Measurements from ENCODE around the gene DAPK2. TPM values are rescaled to one million over a fixed set of nuclear protein-coding genes. Genes with fewer than 3 reads are reported as not detected.
"Not testable (repeated sequence)": the region's sequence is repeated elsewhere in the genome, so short reads cannot be mapped to it uniquely, and the experiment has no call there.

DAPK2 gene
- total and polyA plus RNA-seq, 9 donors = 2.9 to 5.9 (median 3.9) TPM

- H3K9me3 ChIP-seq (replicated peaks; ENCODE audit: control insufficient read depth, low read depth, low read length); H3K4me3 ChIP-seq (ENCODE audit: low read length); H3K27ac ChIP-seq (ENCODE audit: low read length); H3K4me1 ChIP-seq (ENCODE audit: control insufficient read depth, insufficient read depth, low read length); H3K27me3 ChIP-seq (ENCODE audit: control insufficient read depth, insufficient read depth, low read length); DNase-seq: not testable (repeated sequence)
- H3K36me3 ChIP-seq (ENCODE audit: control insufficient read depth, insufficient read depth, low read length) = peaks cover 11% of the 10 kb centered on the region
- 80% methylated on average over 1 of the region's 2 CpGs for WGBS (ENCODE audit: insufficient coverage)
These were observed 27.2 kb upstream of the DAPK2 start for GRCh38 chr15:64073496-64073895.

- WGBS (ENCODE audit: insufficient coverage) = 100% methylated on average over 2 of the region's 2 CpGs
These were observed 26.5 kb upstream of the DAPK2 start for GRCh38 chr15:64072812-64073211.

GRCh38 chr15:64071931-64072765, 25.9 kb upstream of the DAPK2 start:
- Histone ChIP-seq H3K4me1 (ENCODE audit: control insufficient read depth, insufficient read depth, low read length) (peaks cover 3% of the 10 kb centered on the region), H3K9me3 (replicated peaks; ENCODE audit: control insufficient read depth, low read depth, low read length) (no peaks in the 10 kb centered on the region), H3K36me3 (ENCODE audit: control insufficient read depth, insufficient read depth, low read length) (peaks cover 11% of the 10 kb centered on the region), H3K27ac (ENCODE audit: low read length) (no peak overlapping the region), H3K4me3 (ENCODE audit: low read length) (no peak overlapping the region), H3K27me3 (ENCODE audit: control insufficient read depth, insufficient read depth, low read length) (no peaks in the 10 kb centered on the region)
- DNase-seq = no peak
- 90% methylated on average over 2 of the region's 4 CpGs for WGBS (ENCODE audit: insufficient coverage)

More at GRCh38 chr15:64072812-64073211, 26.5 kb upstream of the DAPK2 start:
- Histone ChIP-seq H3K27me3 (ENCODE audit: control insufficient read depth, insufficient read depth, low read length) (no peaks in the 10 kb centered on the region), H3K36me3 (ENCODE audit: control insufficient read depth, insufficient read depth, low read length) (peaks cover 11% of the 10 kb centered on the region), H3K27ac (ENCODE audit: low read length) (no peak overlapping the region), H3K9me3 (replicated peaks; ENCODE audit: control insufficient read depth, low read depth, low read length) (no peaks in the 10 kb centered on the region), H3K4me1 (ENCODE audit: control insufficient read depth, insufficient read depth, low read length) (peaks cover 1% of the 10 kb centered on the region), H3K4me3 (ENCODE audit: low read length) (no peak overlapping the region)
- no peak for DNase-seq

- peaks cover 3% of the 10 kb centered on the region for H3K4me1 ChIP-seq (ENCODE audit: control insufficient read depth, insufficient read depth, low read length)
- no peak overlapping the region for H3K27ac ChIP-seq (ENCODE audit: low read length)
- no peaks in the 10 kb centered on the region for H3K9me3 ChIP-seq (replicated peaks; ENCODE audit: control insufficient read depth, low read depth, low read length)
- H3K36me3 ChIP-seq (ENCODE audit: control insufficient read depth, insufficient read depth, low read length) = peaks cover 11% of the 10 kb centered on the region
- H3K4me3 ChIP-seq (ENCODE audit: low read length) = no peak overlapping the region
- no peaks in the 10 kb centered on the region for H3K27me3 ChIP-seq (ENCODE audit: control insufficient read depth, insufficient read depth, low read length)
- 63% methylated on average over 5 of the region's 8 CpGs for WGBS (ENCODE audit: insufficient coverage)
- DNase-seq = peak; percentile 37
These were observed 24.9 kb upstream of the DAPK2 start for GRCh38 chr15:64070965-64071851.

GRCh38 chr15:64070106-64070505, 23.8 kb upstream of the DAPK2 start:
- no peak for DNase-seq
- WGBS (ENCODE audit: insufficient coverage) = 96% methylated on average over 3 of the region's 3 CpGs
- no peaks in the 10 kb centered on the region for H3K27me3 ChIP-seq (ENCODE audit: control insufficient read depth, insufficient read depth, low read length)
- no peak overlapping the region for H3K27ac ChIP-seq (ENCODE audit: low read length)
- H3K4me3 ChIP-seq (ENCODE audit: low read length) = no peak overlapping the region
- no peaks in the 10 kb centered on the region for H3K9me3 ChIP-seq (replicated peaks; ENCODE audit: control insufficient read depth, low read depth, low read length)
- H3K4me1 ChIP-seq (ENCODE audit: control insufficient read depth, insufficient read depth, low read length) = peaks cover 3% of the 10 kb centered on the region
- peaks cover 10% of the 10 kb centered on the region for H3K36me3 ChIP-seq (ENCODE audit: control insufficient read depth, insufficient read depth, low read length)

GRCh38 chr15:64068133-64068532, 21.8 kb upstream of the DAPK2 start:
- Histone ChIP-seq H3K27ac (ENCODE audit: low read length) (no peak overlapping the region), H3K4me1 (ENCODE audit: control insufficient read depth, insufficient read depth, low read length) (peaks cover 3% of the 10 kb centered on the region), H3K36me3 (ENCODE audit: control insufficient read depth, insufficient read depth, low read length) (peaks cover 8% of the 10 kb centered on the region), H3K9me3 (replicated peaks; ENCODE audit: control insufficient read depth, low read depth, low read length) (no peaks in the 10 kb centered on the region), H3K27me3 (ENCODE audit: control insufficient read depth, insufficient read depth, low read length) (no peaks in the 10 kb centered on the region), H3K4me3 (ENCODE audit: low read length) (no peak overlapping the region)
- no peak for DNase-seq
- 75% methylated on average over 1 of the region's 4 CpGs for WGBS (ENCODE audit: insufficient coverage)

GRCh38 chr15:64067564-64068030, 21.3 kb upstream of the DAPK2 start:
- DNase-seq = peak; percentile 66
- Histone ChIP-seq H3K4me1 (ENCODE audit: control insufficient read depth, insufficient read depth, low read length) (peaks cover 3% of the 10 kb centered on the region), H3K36me3 (ENCODE audit: control insufficient read depth, insufficient read depth, low read length) (peaks cover 8% of the 10 kb centered on the region), H3K27me3 (ENCODE audit: control insufficient read depth, insufficient read depth, low read length) (no peaks in the 10 kb centered on the region), H3K9me3 (replicated peaks; ENCODE audit: control insufficient read depth, low read depth, low read length) (no peaks in the 10 kb centered on the region), H3K4me3 (ENCODE audit: low read length) (no peak overlapping the region), H3K27ac (ENCODE audit: low read length) (no peak overlapping the region)
- WGBS (ENCODE audit: insufficient coverage) = 24% methylated on average over 11 of the region's 11 CpGs

GRCh38 chr15:64066451-64066850, 20.2 kb upstream of the DAPK2 start:
- Histone ChIP-seq H3K4me1 (ENCODE audit: control insufficient read depth, insufficient read depth, low read length) (peaks cover 3% of the 10 kb centered on the region), H3K9me3 (replicated peaks; ENCODE audit: control insufficient read depth, low read depth, low read length) (no peaks in the 10 kb centered on the region), H3K27me3 (ENCODE audit: control insufficient read depth, insufficient read depth, low read length) (no peaks in the 10 kb centered on the region), H3K4me3 (ENCODE audit: low read length) (no peak overlapping the region), H3K36me3 (ENCODE audit: control insufficient read depth, insufficient read depth, low read length) (peaks cover 1% of the 10 kb centered on the region), H3K27ac (ENCODE audit: low read length) (no peak overlapping the region)
- WGBS (ENCODE audit: insufficient coverage) = no CpG with 5 or more reads among the region's 1 CpG
- no peak for DNase-seq

GRCh38 chr15:64060716-64061115, 14.4 kb upstream of the DAPK2 start:
- WGBS (ENCODE audit: insufficient coverage) = 96% methylated on average over 27 of the region's 29 CpGs
- H3K9me3 ChIP-seq (replicated peaks; ENCODE audit: control insufficient read depth, low read depth, low read length) = no peaks in the 10 kb centered on the region
- no peaks in the 10 kb centered on the region for H3K36me3 ChIP-seq (ENCODE audit: control insufficient read depth, insufficient read depth, low read length)
- H3K4me3 ChIP-seq (ENCODE audit: low read length) = no peak overlapping the region
- DNase-seq = no peak
- no peaks in the 10 kb centered on the region for H3K4me1 ChIP-seq (ENCODE audit: control insufficient read depth, insufficient read depth, low read length)
- H3K27me3 ChIP-seq (ENCODE audit: control insufficient read depth, insufficient read depth, low read length) = no peaks in the 10 kb centered on the region
- H3K27ac ChIP-seq (ENCODE audit: low read length) = no peak overlapping the region

GRCh38 chr15:64059104-64059503, 12.8 kb upstream of the DAPK2 start:
- not testable (repeated sequence) for DNase-seq; H3K27me3 ChIP-seq (ENCODE audit: control insufficient read depth, insufficient read depth, low read length); H3K4me1 ChIP-seq (ENCODE audit: control insufficient read depth, insufficient read depth, low read length); H3K4me3 ChIP-seq (ENCODE audit: low read length); H3K27ac ChIP-seq (ENCODE audit: low read length); H3K36me3 ChIP-seq (ENCODE audit: control insufficient read depth, insufficient read depth, low read length); H3K9me3 ChIP-seq (replicated peaks; ENCODE audit: control insufficient read depth, low read depth, low read length)
- 90% methylated on average over 2 of the region's 2 CpGs for WGBS (ENCODE audit: insufficient coverage)
